GM18505 (cell line): ENCODE measurements around the gene CUL4A.
"Not testable (repeated sequence)": the region's sequence is repeated elsewhere in the genome, so short reads cannot be mapped to it uniquely, and the experiment has no call there.

Experiments
- ATAC-seq: cut with Tn5 transposase; IDR thresholded peaks from one replicate; pipeline ENCODE4 v1.9.1; 2021; ENCODE audit not compliant: unreplicated experiment
- POLR2A ChIP-seq: IDR thresholded peaks from 4 replicates; pipeline ENCODE4 v1.6.1; 2011; ENCODE audit warnings: borderline replicate concordance; ENCODE audit not compliant: insufficient read depth, insufficient read length; ENCODE audit errors: extremely low read depth

The CUL4A gene

DNA sequence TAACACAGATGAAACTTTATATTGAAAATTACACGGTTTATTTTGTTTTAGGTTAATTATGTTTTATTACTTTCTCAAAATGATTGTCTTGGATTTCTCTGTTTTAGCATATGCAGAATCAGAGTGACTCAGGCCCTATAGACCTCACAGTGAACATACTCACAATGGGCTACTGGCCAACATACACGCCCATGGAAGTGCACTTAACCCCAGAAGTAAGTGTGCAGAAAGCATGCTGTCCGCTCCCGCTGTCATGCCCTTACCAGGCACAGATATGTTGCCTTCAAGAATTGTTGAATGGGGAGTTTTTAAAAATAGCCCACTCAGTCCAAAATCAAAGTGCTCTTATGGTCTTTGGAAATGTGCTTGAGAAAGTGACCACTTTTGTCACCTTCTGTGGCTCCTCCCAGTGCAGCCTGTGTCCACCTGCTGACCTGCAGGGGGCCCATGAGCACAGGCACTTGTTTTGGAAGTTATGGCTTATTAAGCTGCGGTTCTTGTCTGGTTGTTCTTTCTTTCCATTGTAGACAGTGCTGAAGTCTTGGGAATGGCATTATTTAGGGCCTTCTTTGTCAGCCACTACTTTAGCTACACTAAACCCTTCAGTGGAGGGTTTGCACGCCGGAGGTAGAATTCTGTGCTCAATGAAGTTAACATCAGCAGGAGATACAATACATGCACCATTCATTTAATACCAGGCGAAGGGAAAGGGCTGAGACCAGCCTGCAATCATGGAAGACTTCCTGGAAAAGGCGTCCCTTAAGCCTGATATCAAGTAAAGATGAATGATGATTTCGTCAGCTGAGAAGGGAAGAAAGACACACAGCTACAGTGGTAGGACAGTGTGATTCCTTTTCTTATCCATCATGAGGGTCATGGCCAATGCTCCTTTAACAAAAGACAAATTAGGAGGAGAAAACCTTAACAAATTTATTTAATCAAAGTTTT, 36.7 kb downstream of the CUL4A start:
- no peak for TF ChIP-seq POLR2A

DNA sequence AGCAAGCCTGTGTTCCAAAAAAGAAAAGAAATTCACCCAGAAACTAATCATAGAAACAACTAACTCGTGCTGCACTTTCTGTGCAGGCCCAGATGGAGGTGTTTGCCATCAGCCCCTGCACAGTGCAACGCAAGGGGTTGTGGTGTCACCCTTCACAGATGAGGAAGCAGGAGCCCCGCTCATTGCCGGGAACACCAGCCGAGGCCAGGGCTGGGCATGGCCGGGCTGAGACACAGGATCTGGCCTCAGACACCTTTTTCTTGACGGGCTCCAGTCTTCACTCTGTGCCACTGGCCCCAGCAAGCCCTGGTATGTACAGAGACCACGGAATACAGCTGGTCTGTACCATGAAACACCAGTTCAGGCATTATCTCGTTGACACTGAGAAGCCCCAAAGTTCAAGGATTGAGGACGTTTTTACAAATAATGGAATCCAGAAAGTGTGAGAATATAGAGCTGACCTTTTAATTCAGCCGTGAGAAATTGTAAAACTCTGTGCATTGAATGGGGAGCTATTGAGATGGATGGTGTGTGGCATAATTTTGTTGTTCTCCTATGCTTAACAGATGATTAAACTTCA, 43.2 kb downstream of the CUL4A start:
- no peak for TF ChIP-seq POLR2A
- ATAC-seq: no peak

More for the DNA sequence above, 36.7 kb downstream of the CUL4A start:
- ATAC-seq: no peak

DNA sequence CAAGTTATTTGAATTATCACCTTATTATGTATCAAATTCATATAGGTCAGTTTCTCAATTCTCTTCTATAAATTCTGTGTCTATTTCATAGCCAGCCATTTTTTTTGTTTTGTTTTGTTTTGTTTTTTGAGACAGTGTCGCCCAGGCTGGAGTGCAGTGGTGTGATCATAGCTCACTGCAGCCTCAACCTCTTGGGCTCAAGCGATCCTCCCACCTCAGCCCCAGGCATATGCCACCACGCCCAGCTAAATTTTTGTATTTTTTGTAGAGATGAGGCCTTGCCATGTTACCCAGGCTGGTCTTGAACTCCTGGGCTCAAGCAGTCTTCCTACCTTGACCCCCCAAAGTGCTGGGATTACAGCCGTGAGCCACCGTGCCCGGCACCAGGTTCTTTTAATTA, 48.5 kb downstream of the CUL4A start:
- not testable (repeated sequence) for ATAC-seq

DNA sequence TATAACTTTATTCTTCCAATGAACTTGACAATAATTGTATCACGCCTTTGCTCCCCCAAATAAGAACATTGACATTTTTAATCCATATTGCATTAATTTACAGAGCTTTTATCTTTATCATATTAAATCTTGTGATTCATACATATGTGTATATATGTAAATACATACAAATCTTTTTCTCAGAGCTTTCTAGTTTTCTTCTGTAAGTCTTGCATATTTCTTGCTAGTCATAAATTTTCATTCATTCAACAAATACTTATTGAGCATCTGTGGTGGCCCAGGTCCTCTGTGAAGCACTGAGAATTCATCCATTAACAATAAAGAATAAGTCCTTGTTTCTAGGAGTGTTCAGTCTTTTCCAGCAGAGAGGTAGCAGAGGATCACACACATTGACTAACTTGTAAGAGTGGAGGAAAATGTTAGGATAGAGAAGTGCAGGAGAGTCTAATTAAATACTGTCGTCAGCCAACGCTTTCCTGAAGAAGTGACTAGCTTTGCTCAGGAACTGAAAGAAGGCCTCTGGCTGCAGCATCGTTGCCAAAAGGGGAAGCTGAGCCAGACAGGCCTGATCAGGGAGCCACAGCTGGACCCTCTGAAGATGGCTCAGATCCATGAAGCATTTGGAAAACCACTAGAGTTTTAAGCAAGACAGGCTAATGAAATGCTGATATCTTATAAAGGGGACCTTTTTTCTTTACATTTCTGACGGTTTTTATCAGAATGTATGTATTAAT, 49.1 kb downstream of the CUL4A start:
- no peak for TF ChIP-seq POLR2A
- no peak for ATAC-seq

DNA sequence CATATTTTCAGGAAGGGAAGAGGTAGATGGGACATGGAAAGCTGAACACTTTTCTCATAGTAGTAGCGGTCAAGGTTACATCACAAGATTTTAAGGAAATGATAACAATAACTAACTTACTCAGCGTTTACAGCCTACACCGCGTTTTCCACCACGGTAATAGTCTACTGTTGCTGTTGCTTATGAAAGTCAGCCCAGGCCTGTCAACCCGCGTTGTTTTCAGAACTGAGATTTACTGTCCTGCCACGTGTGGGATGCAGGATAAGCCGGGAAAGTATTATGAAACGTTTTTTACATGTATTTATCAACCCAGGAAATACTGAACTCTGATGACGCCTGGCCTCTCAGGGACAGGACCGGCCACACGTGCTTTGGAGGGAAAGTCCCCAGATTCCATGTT, 51.6 kb downstream of the CUL4A start:
- no peak for TF ChIP-seq POLR2A

DNA sequence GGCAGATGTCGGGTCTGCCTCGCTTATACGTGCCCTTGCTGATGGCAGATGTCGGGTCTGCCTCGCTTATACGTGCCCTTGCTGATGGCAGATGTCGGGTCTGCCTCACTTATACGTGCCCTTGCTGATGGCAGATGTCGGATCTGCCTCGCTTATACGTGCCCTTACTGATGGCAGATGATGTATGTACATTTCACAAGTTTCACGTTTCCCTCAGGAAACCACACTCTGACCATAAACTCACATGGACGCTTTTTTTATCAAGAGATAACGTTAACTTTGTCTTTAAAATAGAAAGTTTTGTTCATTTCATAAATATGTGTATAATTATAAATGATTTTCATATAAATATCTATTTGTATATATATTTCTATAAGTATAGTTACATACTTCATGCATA, 53.6 kb downstream of the CUL4A start:
- not testable (repeated sequence) for ATAC-seq

More for the DNA sequence above, 51.6 kb downstream of the CUL4A start:
- ATAC-seq: no peak

DNA sequence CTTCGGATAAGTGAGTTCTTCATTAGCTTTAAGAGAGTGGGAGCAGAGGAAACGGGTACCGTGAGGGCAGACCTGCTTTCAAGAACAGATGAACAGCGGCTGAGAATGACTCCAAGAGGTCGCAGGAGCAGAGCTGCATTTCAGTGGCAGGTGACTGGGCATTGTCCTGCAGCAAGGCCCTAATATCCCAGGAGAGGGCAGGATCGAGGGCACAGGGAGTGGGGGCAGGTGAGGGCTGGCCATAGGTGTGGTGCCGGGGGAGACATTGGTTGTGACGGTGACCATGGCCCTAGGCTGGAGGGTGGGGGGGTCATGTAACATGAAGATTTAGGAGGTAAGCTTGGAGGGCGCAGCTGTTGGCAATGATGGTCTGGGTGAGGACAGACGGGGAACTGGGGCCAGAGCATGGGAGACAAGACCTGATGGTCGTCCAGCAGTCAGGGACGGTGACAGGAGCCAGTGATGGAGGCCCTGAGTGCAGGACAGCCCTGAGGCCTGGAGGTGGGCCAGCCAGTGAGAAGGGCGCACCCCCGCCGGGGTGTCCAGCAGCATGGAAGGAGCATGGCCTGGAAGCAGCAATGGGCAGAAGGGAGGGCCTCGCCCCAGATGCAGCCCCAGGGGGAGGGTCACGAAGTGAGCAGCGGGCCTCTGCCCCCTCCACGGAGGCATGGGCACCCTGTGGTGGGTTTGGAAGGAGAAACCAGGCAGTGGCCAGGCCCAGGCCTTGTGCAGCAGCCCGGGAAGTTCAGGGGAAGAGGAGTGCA, 58.4 kb downstream of the CUL4A start:
- TF ChIP-seq POLR2A: no peak
- ATAC-seq: no peak

DNA sequence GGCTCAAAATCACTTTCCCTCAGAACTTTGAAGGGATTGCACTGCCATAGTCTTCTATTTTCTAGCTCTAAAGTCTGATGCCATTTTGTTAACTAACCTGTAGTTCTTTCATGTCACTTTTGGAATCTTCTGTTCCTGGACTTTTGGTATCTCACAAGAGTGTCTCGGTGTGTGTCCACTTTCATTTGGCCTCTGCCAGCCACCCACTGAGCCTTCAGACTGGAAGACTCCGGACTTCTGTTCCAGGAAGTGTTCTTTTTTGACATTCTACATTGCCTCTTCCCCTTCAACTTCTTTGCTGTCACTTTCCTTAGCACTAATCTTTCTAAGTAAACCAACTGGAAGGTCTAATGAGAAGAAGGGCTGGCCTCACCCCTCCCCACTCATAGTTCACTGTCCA, 62.6 kb downstream of the CUL4A start:
- no peak for ATAC-seq
- TF ChIP-seq POLR2A: no peak

DNA sequence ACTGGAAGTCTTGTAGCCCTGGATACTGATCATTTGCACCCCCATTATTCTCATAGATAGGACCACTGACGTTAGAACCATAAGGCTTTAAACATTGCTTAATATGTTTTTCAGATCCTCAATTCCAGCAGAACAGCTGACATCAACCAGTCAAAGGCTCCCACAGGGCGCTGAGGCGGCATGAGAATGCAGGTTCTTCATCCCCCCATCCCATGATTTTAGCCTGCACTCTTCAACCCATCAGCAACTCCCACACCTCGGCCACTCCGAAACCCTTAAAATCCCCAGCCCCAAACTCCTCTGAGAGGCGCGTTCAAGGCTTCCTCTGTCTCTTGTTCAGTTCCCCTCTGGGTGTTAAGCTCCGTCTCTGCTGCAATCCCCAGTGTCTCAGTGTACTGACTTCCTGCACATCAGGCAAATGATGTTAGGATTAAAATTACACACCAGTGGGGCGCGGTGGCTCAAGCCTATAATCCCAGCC, 63.3 kb downstream of the CUL4A start:
- no peak for ATAC-seq
- no peak for TF ChIP-seq POLR2A

DNA sequence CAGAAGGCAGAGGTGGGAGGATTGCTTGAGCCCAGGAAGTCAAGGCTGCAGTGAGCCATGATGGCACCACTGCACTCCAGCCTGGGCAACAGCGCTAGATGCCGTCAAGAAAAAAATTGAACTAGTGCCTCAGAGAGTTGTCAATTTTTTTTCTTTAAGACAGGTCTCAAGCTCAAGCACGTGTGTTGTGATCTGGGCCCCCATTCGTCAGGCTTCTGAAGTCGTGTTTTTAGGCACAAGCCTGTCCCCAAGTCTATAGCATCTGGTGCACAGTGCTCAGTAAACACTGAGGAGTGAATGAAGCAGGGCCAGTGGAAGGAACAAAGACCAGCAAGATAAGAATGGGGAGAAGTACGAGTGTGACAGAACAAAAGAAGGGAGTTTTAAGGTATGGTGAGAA, 63.9 kb downstream of the CUL4A start:
- ATAC-seq: no peak

DNA sequence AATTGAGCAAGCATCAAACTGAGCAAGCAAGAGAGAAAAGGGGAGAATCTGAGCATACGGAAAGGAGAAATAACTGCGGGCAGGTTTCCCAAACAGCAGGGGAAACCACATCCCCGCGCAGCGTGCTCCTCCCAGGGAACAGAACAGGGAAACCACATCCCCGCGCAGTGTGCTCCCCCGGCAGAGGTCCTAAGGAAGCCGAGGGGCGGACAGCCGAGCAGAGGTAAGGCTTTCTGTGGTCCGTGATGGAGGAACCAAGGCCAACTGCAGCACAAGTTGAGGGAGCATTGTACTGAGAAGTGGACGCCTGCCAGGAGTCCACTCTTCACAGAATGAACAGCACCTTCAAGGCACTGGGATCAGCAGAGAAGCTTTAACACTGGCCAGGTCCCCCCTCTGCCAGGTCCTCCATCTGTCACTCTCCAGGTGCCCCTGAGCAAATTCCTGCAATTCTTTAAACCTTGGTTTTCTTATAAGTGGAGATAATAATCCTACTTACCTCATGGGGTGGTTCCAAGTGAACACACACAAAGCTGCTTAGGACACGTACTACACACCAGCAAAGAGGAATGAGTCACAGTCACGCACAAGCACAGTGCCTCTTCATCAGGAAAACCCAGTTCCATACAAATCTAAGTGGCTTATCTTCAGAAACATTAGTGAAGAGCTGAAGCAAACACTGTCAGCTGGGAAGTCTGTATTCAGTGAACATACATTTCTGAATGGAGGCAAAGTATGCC, 64.6 kb downstream of the CUL4A start:
- no peak for ATAC-seq

More for the DNA sequence above, 63.9 kb downstream of the CUL4A start:
- TF ChIP-seq POLR2A: no peak

DNA sequence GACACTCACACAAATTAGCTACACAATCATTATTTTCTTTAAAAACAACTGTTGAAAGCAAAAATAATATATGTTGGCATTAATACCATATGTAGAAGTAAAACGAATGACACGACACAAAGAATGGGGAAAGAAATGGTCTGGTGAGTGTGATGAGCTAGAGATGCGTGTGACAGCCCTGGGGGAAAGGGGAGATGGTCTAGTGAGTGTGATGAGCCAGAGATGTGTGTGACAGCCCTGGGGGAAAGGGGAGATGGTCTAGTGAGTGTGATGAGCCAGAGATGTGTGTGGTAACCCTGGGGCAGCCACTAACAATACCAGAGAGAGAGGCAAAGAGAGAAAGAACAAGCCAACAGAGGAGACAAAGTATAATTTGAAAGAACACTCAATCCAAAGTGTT, 65.3 kb downstream of the CUL4A start:
- no peak for ATAC-seq
- TF ChIP-seq POLR2A: no peak

More for the DNA sequence above, 64.6 kb downstream of the CUL4A start:
- no peak for TF ChIP-seq POLR2A
